IPS-18a (cell line): ENCODE data around the gene MT1M.

ENCODE experiments used
- H3K27ac ChIP-seq: one replicate; pipeline ENCODE4 v1.5.1; 2013; ENCODE audit warnings: low read length
- H3K27me3 ChIP-seq: one replicate; pipeline ENCODE4 v1.6.1; 2013; ENCODE audit warnings: mild to moderate bottlenecking, low read length; ENCODE audit not compliant: control insufficient read depth, insufficient read depth
- H3K36me3 ChIP-seq: one replicate; pipeline ENCODE4 v1.6.1; 2013; ENCODE audit warnings: low read depth, low read length; ENCODE audit not compliant: control insufficient read depth
- H3K4me1 ChIP-seq: one replicate; pipeline ENCODE4 v1.6.1; 2013; ENCODE audit warnings: low read depth, low read length; ENCODE audit not compliant: control insufficient read depth
- H3K4me3 ChIP-seq: one replicate; pipeline ENCODE4 v1.5.1; 2013; ENCODE audit warnings: low read length
- H3K9ac ChIP-seq: one replicate; pipeline ENCODE4 v1.6.1; 2013; ENCODE audit warnings: mild to moderate bottlenecking, low read length, moderate library complexity
- H3K9me3 ChIP-seq: one replicate; pipeline ENCODE4 v1.6.1; 2013; ENCODE audit warnings: low read depth, low read length; ENCODE audit not compliant: control insufficient read depth

MT1M gene

DNA sequence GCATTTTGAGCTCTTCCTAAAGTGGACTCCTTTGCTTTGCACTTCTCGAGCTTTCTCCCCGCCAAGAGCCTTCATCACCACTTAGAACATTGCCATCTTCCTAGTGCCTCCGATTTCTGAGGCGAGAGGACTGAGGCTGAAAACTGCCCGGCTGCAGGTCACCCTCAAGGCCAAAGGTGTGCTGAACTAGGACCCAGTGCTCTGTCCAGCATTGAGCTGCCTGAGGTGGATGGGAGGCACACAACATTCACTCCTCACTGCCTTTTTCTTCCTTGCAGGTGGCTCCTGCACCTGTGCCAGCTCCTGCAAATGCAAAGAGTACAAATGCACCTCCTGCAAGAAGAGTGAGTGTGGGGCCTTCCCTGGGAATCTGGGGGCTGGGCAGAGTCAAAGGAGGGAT is 11.4 kb downstream of the MT1M start:
- no peaks in the 10 kb centered on the region for H3K36me3 ChIP-seq
- peak overlapping the region; percentile 27 for H3K4me3 ChIP-seq
- no peaks in the 10 kb centered on the region for H3K9me3 ChIP-seq
- peaks cover 3% of the 10 kb centered on the region for H3K4me1 ChIP-seq
- no peak overlapping the region for H3K9ac ChIP-seq
- peaks cover 100% of the 10 kb centered on the region for H3K27me3 ChIP-seq
- no peak overlapping the region for H3K27ac ChIP-seq

DNA sequence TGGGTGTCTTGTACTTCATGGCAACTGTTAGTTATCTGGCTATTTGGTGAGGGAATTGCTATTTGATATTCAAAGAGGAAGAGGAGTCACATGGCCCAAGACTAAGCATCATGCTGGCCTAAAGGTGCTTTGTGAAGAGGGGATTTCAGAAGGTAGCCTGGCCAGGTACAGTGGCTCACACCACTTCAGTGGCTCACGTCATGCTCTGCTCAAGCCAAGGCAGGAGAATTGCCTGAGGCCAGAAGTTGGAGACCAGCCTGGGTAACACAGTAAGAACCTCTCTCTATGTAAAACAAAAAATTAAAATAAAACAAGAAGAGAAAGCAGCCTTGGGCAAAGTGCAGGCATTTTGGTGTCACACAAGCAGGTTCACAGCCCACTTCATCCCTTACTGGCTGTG is 12.9 kb downstream of the MT1M start:
- H3K4me3 ChIP-seq: no peak overlapping the region
- no peaks in the 10 kb centered on the region for H3K9me3 ChIP-seq
- no peak overlapping the region for H3K9ac ChIP-seq
- peaks cover 97% of the 10 kb centered on the region for H3K27me3 ChIP-seq
- no peaks in the 10 kb centered on the region for H3K36me3 ChIP-seq
- peaks cover 3% of the 10 kb centered on the region for H3K4me1 ChIP-seq
- H3K27ac ChIP-seq: no peak overlapping the region

DNA sequence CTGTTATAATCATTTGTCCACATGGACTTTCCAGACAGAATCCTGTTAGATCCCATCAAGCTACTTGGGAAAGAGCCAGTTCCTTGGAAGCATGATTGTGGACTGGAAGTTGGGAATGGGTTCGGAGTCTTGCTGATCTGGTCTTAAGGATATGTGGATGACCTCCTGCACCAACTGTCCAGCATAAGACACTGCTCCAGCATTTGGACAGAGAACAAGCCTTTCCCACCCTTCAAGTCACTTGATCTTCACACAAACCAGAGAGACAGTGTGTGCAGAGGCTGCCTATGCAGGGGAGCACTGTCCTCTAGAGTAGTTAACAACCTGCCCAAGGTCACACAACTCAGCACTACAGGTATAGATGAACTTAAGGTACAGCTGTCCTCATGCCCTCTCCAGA is 13.4 kb downstream of the MT1M start:
- H3K9ac ChIP-seq: no peak overlapping the region
- H3K4me1 ChIP-seq: peaks cover 3% of the 10 kb centered on the region
- H3K4me3 ChIP-seq: no peak overlapping the region
- no peaks in the 10 kb centered on the region for H3K36me3 ChIP-seq
- H3K27me3 ChIP-seq: peaks cover 91% of the 10 kb centered on the region
- H3K9me3 ChIP-seq: no peaks in the 10 kb centered on the region
- no peak overlapping the region for H3K27ac ChIP-seq

DNA sequence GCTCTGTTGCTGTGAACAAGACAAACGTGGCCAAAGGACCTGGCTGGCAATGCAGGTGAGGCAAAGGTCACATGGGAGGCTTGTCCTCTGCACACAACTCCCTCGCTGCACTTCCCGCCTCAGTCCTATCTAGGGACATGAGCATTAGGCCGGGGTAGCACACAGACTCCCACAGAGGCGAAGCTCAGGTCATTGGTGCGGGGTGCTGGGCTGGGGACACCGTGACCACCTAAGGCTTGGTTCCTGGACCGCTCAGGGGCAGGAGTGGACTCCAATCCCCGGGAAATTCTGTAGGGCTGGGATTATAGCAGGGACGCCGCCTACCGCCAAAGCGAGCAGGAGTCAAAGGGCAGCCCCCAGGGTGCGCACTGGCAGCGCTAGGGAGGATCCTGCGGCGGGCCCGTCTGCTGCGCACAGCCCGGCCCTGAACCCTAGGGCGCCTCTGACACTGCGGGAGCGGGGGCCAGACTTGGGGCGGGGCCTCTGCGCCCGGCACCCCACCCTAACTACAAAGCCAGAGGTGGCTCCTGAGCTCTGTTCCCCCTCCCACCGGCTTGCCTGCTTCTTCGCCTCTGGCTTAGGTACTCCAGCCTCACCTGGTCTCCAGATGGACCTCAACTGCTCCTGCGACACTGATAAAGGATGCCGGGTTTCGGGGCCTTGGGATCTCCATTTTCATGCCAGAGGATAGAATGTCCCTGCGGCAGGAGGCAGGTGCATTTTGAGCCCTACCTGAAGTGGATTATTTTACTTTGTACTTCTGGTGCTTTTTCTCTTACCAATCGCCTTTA is 15.4 kb downstream of the MT1M start:
- H3K36me3 ChIP-seq: no peaks in the 10 kb centered on the region
- peaks cover 71% of the 10 kb centered on the region for H3K27me3 ChIP-seq
- H3K4me1 ChIP-seq: peaks cover 3% of the 10 kb centered on the region
- H3K9me3 ChIP-seq: no peaks in the 10 kb centered on the region
- no peak overlapping the region for H3K9ac ChIP-seq
- peak overlapping the region; percentile 2 for H3K4me3 ChIP-seq
- no peak overlapping the region for H3K27ac ChIP-seq

DNA sequence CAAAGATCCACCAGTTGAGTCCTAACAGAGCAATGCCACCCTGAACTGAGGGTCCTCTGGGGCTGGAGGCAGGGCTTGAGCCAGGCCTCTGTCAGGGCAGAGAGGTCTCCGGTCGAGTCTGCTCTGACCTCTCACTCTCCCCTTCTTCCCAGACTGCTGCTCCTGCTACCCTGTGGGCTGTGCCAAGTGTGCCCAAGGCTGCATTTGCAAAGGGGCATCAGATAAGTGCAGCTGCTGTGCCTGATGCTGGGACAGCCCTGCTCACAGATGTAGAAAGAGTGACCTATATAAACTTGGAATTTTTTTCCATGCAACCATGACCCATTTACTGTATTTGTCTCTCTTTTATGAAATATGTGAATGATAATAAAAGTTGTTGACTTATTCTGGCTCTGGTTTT is 16.8 kb downstream of the MT1M start:
- H3K9ac ChIP-seq: no peak overlapping the region
- no peak overlapping the region for H3K27ac ChIP-seq
- H3K4me1 ChIP-seq: no peaks in the 10 kb centered on the region
- H3K27me3 ChIP-seq: peaks cover 61% of the 10 kb centered on the region
- no peaks in the 10 kb centered on the region for H3K36me3 ChIP-seq
- no peak overlapping the region for H3K4me3 ChIP-seq
- no peaks in the 10 kb centered on the region for H3K9me3 ChIP-seq

DNA sequence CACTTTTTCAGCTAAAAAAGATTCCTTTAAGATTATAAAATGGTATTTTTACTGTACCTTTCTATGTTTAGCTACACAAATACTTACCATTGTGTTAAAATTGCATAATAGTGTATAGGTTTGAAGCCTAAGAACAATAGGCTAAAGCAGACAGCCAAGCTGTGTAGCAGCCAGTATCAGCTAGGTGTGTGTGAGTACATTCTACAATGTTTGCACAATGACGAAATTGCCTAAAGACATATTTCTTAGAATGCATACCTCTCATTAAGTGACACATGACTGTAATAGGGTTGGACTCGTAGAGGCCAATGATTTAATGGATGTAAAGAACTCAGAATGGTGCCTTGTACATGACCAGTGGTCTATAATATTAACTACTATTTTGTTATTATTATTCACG is 17.4 kb downstream of the MT1M start:
- Histone ChIP-seq H3K9ac (no peak overlapping the region), H3K36me3 (no peaks in the 10 kb centered on the region), H3K4me1 (no peaks in the 10 kb centered on the region), H3K9me3 (no peaks in the 10 kb centered on the region), H3K27me3 (peaks cover 55% of the 10 kb centered on the region), H3K27ac (no peak overlapping the region), H3K4me3 (no peak overlapping the region)

DNA sequence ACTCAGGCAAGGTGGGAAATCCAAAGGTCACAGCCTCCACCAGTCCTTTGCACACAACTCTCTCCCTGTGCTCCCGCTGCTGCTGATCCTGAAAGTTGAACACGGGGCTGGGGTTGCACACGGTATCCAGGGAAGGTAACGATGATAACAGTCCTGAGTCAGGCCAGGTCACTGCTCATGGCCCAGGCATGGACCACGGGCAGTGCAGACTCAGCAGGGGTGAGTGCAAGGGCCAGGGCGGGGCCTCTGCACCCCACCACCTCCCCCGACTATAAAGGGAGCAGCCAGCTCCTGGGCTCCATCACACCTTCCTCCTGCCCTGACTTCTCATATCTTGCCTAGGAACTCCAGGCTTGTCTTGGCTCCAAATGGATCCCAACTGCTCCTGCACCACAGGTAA is 19.1 kb downstream of the MT1M start, which contains the start of gene MT1B:
TSS of gene MT1B (plus strand) at position 301 of the 400 bp plus-strand sequence. CDS start at position 369, 68 bp downstream.
- Histone ChIP-seq H3K9ac (no peak within 1 kb of the TSS), H3K9me3 (no peaks in the 10 kb centered on the region), H3K36me3 (no peaks in the 10 kb centered on the region), H3K27me3 (peaks cover 44% of the 10 kb centered on the region), H3K27ac (no peak within 1 kb of the TSS), H3K4me1 (no peaks in the 10 kb centered on the region), H3K4me3 (no peak within 1 kb of the TSS)

DNA sequence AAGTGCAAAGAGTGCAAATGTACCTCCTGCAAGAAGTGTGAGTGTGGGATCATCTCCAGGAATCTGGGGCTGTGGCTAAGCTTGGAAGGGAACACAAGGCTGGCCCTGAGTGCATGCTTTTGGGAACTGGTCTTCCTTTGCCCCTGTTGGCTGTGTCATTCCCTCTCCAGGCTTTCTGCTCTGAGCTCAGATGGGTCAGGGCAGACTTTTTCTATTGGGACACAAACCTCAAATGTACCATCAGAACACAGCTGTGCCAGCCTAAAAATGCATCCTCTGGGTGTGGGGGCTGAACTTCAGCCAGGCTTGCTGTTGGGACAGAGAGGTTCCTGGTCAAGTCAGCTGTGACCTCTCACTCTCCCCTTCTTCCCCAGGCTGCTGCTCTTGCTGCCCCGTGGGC is 20.1 kb downstream of the MT1M start:
- Histone ChIP-seq H3K27ac (no peak overlapping the region), H3K36me3 (no peaks in the 10 kb centered on the region), H3K27me3 (peaks cover 37% of the 10 kb centered on the region), H3K4me1 (no peaks in the 10 kb centered on the region), H3K9ac (no peak overlapping the region), H3K4me3 (no peak overlapping the region), H3K9me3 (no peaks in the 10 kb centered on the region)

DNA sequence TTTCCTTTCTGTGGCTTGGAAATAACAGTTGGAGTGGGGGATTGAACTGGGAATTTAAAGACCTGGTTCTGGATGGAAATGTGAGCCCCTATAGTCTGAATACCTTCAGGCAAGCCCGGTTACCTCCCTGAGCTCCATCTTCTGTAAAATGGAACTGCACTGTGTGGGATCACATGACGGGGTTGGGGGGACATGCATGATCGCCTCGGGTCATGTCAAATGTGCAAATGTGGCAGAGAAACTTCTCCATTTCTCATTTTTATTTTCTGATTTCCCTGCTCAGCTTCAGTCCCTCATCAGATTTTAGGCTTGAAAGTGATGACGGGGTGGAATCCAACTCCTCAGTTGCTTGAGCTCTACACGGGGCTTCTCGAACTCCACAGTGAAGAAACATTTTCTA is 20.8 kb downstream of the MT1M start:
- H3K27me3 ChIP-seq: peaks cover 36% of the 10 kb centered on the region
- no peaks in the 10 kb centered on the region for H3K9me3 ChIP-seq
- H3K27ac ChIP-seq: no peak overlapping the region
- no peak overlapping the region for H3K9ac ChIP-seq
- H3K4me3 ChIP-seq: no peak overlapping the region
- no peaks in the 10 kb centered on the region for H3K36me3 ChIP-seq
- H3K4me1 ChIP-seq: no peaks in the 10 kb centered on the region

DNA sequence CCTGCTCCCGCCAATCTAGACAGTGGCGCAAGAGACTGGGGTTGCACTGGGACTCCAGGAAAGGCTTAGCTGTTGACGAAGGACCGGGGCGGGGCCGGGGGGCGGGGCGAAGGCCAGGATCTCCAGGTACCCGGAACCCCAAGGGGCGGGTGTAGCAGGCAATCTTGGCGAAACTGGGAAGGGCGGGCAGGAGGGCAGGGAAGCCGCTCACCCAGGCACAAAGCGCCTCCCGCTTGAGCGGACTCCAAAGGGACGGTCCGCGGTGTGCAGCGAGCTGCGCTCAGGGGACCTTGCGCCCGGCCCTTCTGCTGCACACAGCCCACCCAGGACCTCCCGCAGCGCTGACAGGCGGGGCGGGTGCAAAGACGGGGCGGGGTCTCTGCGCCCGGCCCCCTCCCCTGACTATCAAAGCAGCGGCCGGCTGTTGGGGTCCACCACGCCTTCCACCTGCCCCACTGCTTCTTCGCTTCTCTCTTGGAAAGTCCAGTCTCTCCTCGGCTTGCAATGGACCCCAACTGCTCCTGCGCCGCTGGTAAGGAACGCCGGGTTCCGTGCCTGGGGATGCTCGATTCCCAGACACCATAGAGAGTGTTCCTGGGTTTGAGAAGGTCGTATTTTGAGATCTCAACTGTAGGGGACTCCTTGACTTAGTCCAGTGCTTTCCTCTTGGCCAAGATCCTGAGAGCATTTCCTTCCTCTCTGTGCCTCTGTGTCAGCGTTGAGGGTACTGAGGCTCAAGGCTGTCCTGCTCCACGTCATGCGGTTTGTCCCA is 25.3 kb downstream of the MT1M start, which contains the start of gene MT1F:
TSS of gene MT1F (plus strand) at position 405 of the 772 bp plus-strand sequence. CDS start at position 505, 100 bp downstream.
- H3K9ac ChIP-seq: peak within 1 kb of the TSS; percentile 43
- H3K4me1 ChIP-seq: no peaks in the 10 kb centered on the region
- H3K27ac ChIP-seq: no peak within 1 kb of the TSS
- peaks cover 64% of the 10 kb centered on the region for H3K27me3 ChIP-seq
- H3K4me3 ChIP-seq: peak within 1 kb of the TSS; percentile 93
- no peaks in the 10 kb centered on the region for H3K9me3 ChIP-seq
- no peaks in the 10 kb centered on the region for H3K36me3 ChIP-seq

DNA sequence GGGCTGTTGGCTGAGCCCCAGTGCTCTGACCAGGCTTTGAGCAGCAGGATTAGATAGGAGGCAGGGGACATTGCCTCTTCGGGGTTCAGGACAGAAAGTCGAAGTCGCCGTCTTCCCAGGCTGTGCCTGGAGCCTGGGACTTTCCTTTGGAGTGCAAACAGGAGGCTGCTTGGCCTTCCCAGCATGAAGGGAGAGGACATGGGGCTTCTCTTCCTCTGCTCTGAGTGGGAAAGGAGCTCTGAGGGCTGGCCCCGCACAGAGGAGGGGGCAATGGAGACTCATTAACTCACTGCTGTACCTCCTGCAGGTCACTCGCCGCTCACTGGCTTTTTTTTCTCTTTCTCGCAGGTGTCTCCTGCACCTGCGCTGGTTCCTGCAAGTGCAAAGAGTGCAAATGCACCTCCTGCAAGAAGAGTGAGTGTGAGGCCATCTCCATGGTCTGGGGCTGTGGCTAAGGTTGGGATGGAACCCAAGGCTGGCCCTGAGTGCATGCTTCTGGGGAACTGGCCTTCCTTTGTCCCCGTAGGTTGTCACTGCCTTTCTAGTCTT is 25.9 kb downstream of the MT1M start:
- no peaks in the 10 kb centered on the region for H3K9me3 ChIP-seq
- peaks cover 67% of the 10 kb centered on the region for H3K27me3 ChIP-seq
- peak overlapping the region; percentile 93 for H3K4me3 ChIP-seq
- H3K9ac ChIP-seq: peak overlapping the region; percentile 43
- no peaks in the 10 kb centered on the region for H3K36me3 ChIP-seq
- H3K27ac ChIP-seq: no peak overlapping the region
- H3K4me1 ChIP-seq: no peaks in the 10 kb centered on the region
